IMR-90 (cell line): ENCODE data around the gene CPAMD8. TPM values are rescaled to one million over a fixed set of nuclear protein-coding genes. Genes with fewer than 3 reads are reported as not detected.
"Not testable (repeated sequence)": the region's sequence is repeated elsewhere in the genome, so short reads cannot be mapped to it uniquely, and the experiment has no call there.

Source experiments
- ATAC-seq: fragments of 200-7000 bp; cut with Tn5 transposase; 2 replicates; pipeline ENCODE4 v1.9.1; 2020; ENCODE audit warnings: low read depth, mild to moderate bottlenecking, moderate library complexity
- BruUV-seq: library from RNA; stranded (reverse); fragments of 400-500 nt; replicated peaks from 2 replicates; lab custom pipeline; 2021; lab: Mats Ljungman, UMichigan
- CTCF ChIA-PET: fragments of 300-600 bp; formaldehyde crosslinking; extraction: SDS; loops from one replicate; lab custom pipeline; 2021; ENCODE audit warnings: antibody characterized with exemption; lab: Yijun Ruan, JAX
- POLR2A ChIA-PET: fragments of 300-600 bp; sonication (Branson Sonifier 250); formaldehyde crosslinking; loops from one replicate; lab custom pipeline; 2022; ENCODE audit warnings: antibody characterized with exemption; ENCODE audit not compliant: unreplicated experiment; lab: Charles Lee
- DNase-seq: peaks from one replicate; pipeline ENCODE4 v3.0.0; 2013
- H2AFZ ChIP-seq: replicated peaks from 2 replicates; pipeline ENCODE3; 2013; ENCODE audit warnings: low read length, mild to moderate bottlenecking; ENCODE audit not compliant: poor library complexity
- H2AK5ac ChIP-seq: 2 replicates; pipeline ENCODE4 v1.6.1; 2013; ENCODE audit warnings: low read depth, low read length, inconsistent platforms
- H2AK9ac ChIP-seq: replicated peaks from 2 replicates; pipeline ENCODE3; 2013; ENCODE audit warnings: mild to moderate bottlenecking, low read depth, low read length, moderate library complexity; ENCODE audit not compliant: poor library complexity
- H2BK120ac ChIP-seq: 2 replicates; pipeline ENCODE4 v1.6.1; 2013; ENCODE audit warnings: low read depth, low read length, inconsistent platforms
- H2BK15ac ChIP-seq: 3 replicates; pipeline ENCODE4 v1.6.1; 2013; ENCODE audit warnings: low read depth, low read length, inconsistent platforms
- H2BK20ac ChIP-seq: 2 replicates; pipeline ENCODE4 v1.6.1; 2013; ENCODE audit warnings: low read depth, mild to moderate bottlenecking, inconsistent platforms, low read length, moderate library complexity
- H2BK5ac ChIP-seq: 2 replicates; pipeline ENCODE4 v1.6.1; 2013; ENCODE audit warnings: mild to moderate bottlenecking, low read depth, low read length, inconsistent platforms; ENCODE audit not compliant: poor library complexity, severe bottlenecking
- H3K14ac ChIP-seq: replicated peaks from 2 replicates; pipeline ENCODE4 v1.6.1; 2013; ENCODE audit warnings: low read depth, low read length, inconsistent platforms
- H3K18ac ChIP-seq: 2 replicates; pipeline ENCODE4 v1.6.1; 2013; ENCODE audit warnings: low read depth, low read length, control low read depth
- H3K23ac ChIP-seq: 2 replicates; pipeline ENCODE4 v1.6.1; 2013; ENCODE audit warnings: low read depth, low read length, inconsistent platforms
- H3K27ac ChIP-seq: 2 replicates; pipeline ENCODE4 v1.5.1; 2013; ENCODE audit warnings: mild to moderate bottlenecking, control low read depth, low read length; ENCODE audit not compliant: insufficient read depth
- H3K27me3 ChIP-seq: 2 replicates; pipeline ENCODE4 v1.6.1; 2013; ENCODE audit warnings: low read length; ENCODE audit not compliant: control insufficient read depth, insufficient read depth
- H3K36me3 ChIP-seq: 2 replicates; pipeline ENCODE4 v1.6.1; 2013; ENCODE audit warnings: low read length, mixed read lengths; ENCODE audit not compliant: control insufficient read depth, insufficient read depth
- H3K4ac ChIP-seq: 2 replicates; pipeline ENCODE4 v1.6.1; 2013; ENCODE audit warnings: low read depth, low read length, inconsistent platforms
- H3K4me1 ChIP-seq: 2 replicates; pipeline ENCODE4 v1.6.1; 2013; ENCODE audit warnings: low read length, mixed read lengths; ENCODE audit not compliant: control insufficient read depth, insufficient read depth
- H3K4me2 ChIP-seq: 2 replicates; pipeline ENCODE4 v1.6.1; 2013; ENCODE audit warnings: low read depth, mild to moderate bottlenecking, control low read depth, low read length, moderate library complexity
- H3K4me3 ChIP-seq: 2 replicates; pipeline ENCODE4 v1.5.1; 2013; ENCODE audit warnings: low read depth, mild to moderate bottlenecking, control low read depth, low read length, moderate library complexity; ENCODE audit not compliant: insufficient read depth
- H3K56ac ChIP-seq: 2 replicates; pipeline ENCODE4 v1.6.1; 2013; ENCODE audit warnings: low read length, inconsistent platforms; ENCODE audit not compliant: insufficient read depth; ENCODE audit errors: extremely low read depth
- H3K79me1 ChIP-seq, 2 experiments: 2 replicates each; pipeline ENCODE4 v1.6.1; 2013; ENCODE audit warnings: low read length in 2 of 2, inconsistent platforms in 1 of 2, low read depth in 1 of 2
- H3K9ac ChIP-seq: 2 replicates; pipeline ENCODE4 v1.6.1; 2013; ENCODE audit warnings: low read depth, low read length, control low read depth
- H3K9me1 ChIP-seq: 2 replicates; pipeline ENCODE4 v1.6.1; 2013; ENCODE audit warnings: low read length, inconsistent platforms; ENCODE audit not compliant: insufficient read depth
- H3K9me3 ChIP-seq: 2 replicates; pipeline ENCODE4 v1.6.1; 2013; ENCODE audit warnings: low read length; ENCODE audit not compliant: control insufficient read depth, insufficient read depth
- H4K20me1 ChIP-seq: 2 replicates; pipeline ENCODE4 v1.6.1; 2013; ENCODE audit warnings: low read length, inconsistent platforms; ENCODE audit not compliant: insufficient read depth
- H4K5ac ChIP-seq: 2 replicates; pipeline ENCODE4 v1.6.1; 2013; ENCODE audit warnings: mild to moderate bottlenecking, low read depth, low read length, control low read depth
- H4K8ac ChIP-seq, 2 experiments: 2 replicates each; pipeline ENCODE4 v1.6.1; 2013; ENCODE audit warnings: low read depth in 2 of 2, low read length in 2 of 2, control low read depth in 1 of 2, inconsistent platforms in 1 of 2
- H4K91ac ChIP-seq: 2 replicates; pipeline ENCODE4 v1.6.1; 2013; ENCODE audit warnings: low read depth, low read length, inconsistent platforms; ENCODE audit not compliant: insufficient read depth
- WGBS, 2 experiments: methylation state at CpG; one replicate each; pipeline versions ENCODE4 v1.1.5 to v1.1.7; 2013; ENCODE audit warnings: missing lambda C conversion rate in 2 of 2; ENCODE audit not compliant: insufficient read length in 1 of 2; ENCODE audit errors: extremely low coverage in 2 of 2; 5-methylcytosine and 5-hydroxymethylcytosine counted together
- dilution Hi-C: fragments of 300-500 bp; cut with HindIII; formaldehyde crosslinking; loops from one replicate; pipeline ENCODE4 v1.14.3; 2018; ENCODE audit warnings: low sequenced_read_pairs; ENCODE audit not compliant: unreplicated experiment
- in situ Hi-C: fragments of 300-500 bp; cut with MboI; formaldehyde crosslinking; loops from 3 replicates; pipeline ENCODE4 v1.14.3; 2019; ENCODE audit warnings: low sequenced_read_pairs, inconsistent platforms, mixed read lengths
- intact Hi-C: fragments of 100-400 bp; cut with micrococcal nuclease; formaldehyde crosslinking; loops from 2 replicates; pipeline ENCODE4 v1.10.0; 2022
- polyA plus RNA-seq, 3 experiments: library from polyadenylated mRNA; depleted of rRNA; stranded (reverse); fragments of >200 nt; gene quantifications; 2 replicates each; pipeline ENCODE4 v1.2.3, GENCODE V29; 2012; ENCODE audit warnings: low replicate concordance in 1 of 3
- total RNA-seq: library from RNA; depleted of rRNA; stranded (reverse); fragments of >200 nt; gene quantifications from 2 replicates; pipeline ENCODE4 v1.2.3, GENCODE V29; 2012

The CPAMD8 gene
- total and polyA plus RNA-seq, 2 of the 4 experiments (the other 2 are of a cell fraction) = 0.36 to 0.79 TPM

GRCh38 chr19:16943090-16943489, 83.5 kb downstream of the CPAMD8 start:
- H4K91ac ChIP-seq, H2AK9ac ChIP-seq, H3K18ac ChIP-seq, H2BK20ac ChIP-seq, H2BK15ac ChIP-seq, H2AFZ ChIP-seq, ATAC-seq, H3K4me2 ChIP-seq, H3K4me3 ChIP-seq, H3K9me1 ChIP-seq, H2BK120ac ChIP-seq, H3K23ac ChIP-seq, H4K20me1 ChIP-seq, DNase-seq, H3K9ac ChIP-seq, H2BK5ac ChIP-seq, H3K9me3 ChIP-seq, intact Hi-C loops, in situ Hi-C loops, H3K27me3 ChIP-seq, POLR2A ChIA-PET, H3K4me1 ChIP-seq, H3K56ac ChIP-seq, H2AK5ac ChIP-seq, H3K36me3 ChIP-seq, BruUV-seq, CTCF ChIA-PET, H3K14ac ChIP-seq, H3K79me1 ChIP-seq, H3K4ac ChIP-seq, H4K8ac ChIP-seq, H3K27ac ChIP-seq, H4K5ac ChIP-seq, dilution Hi-C loops: not testable (repeated sequence)
- WGBS, 2 experiments = no CpG with 5 or more reads among the region's 7 CpGs
